Measurements from ENCODE around the gene TBC1D24. TPM values are rescaled to one million over a fixed set of nuclear protein-coding genes. Genes with fewer than 3 reads are reported as not detected.

Gene TBC1D24
- total RNA-seq, 1 experiment from 2014 or later, result 15.8 TPM

- peaks cover 42% of the 10 kb centered on the region for H3K4me1 ChIP-seq (ENCODE audit: low read length)
- H3K9me2 ChIP-seq (replicated peaks; ENCODE audit: insufficient read depth, low read length), result no peaks in the 10 kb centered on the region
- peaks cover 41% of the 10 kb centered on the region for H4K20me1 ChIP-seq (ENCODE audit: insufficient read depth, low read depth, low read length)
- peak overlapping the region; percentile 76 for H3K4me3 ChIP-seq (ENCODE audit: low read length)
- H3K4me2 ChIP-seq (ENCODE audit: low read depth, low read length, poor library complexity, severe bottlenecking), result peak overlapping the region; percentile 76
- no peak overlapping the region for H2AFZ ChIP-seq (ENCODE audit: low read length)
- H3K27me3 ChIP-seq (ENCODE audit: low read length), result no peaks in the 10 kb centered on the region
- peak overlapping the region; percentile 98 for H3K9ac ChIP-seq (ENCODE audit: low read length)
- no peaks in the 10 kb centered on the region for H3K36me3 ChIP-seq (ENCODE audit: insufficient read depth, low read length)
- no peaks in the 10 kb centered on the region for H3K9me3 ChIP-seq (ENCODE audit: low read length)
- no peak for DNase-seq
- peaks cover 53% of the 10 kb centered on the region for H3K79me2 ChIP-seq (ENCODE audit: low read length)
- no peak overlapping the region for H3K27ac ChIP-seq (ENCODE audit: low read length)
Measured at GRCh38 chr16:2515180-2515851, 40.4 kb downstream of the TBC1D24 start.

GRCh38 chr16:2516391-2517240 lies 41.7 kb downstream of the TBC1D24 start:
- H3K4me2 ChIP-seq (ENCODE audit: low read depth, low read length, poor library complexity, severe bottlenecking), result peak overlapping the region; percentile 20
- H3K4me3 ChIP-seq (ENCODE audit: low read length), result no peak overlapping the region
- H3K4me1 ChIP-seq (ENCODE audit: low read length), result peaks cover 50% of the 10 kb centered on the region
- DNase-seq, result no peak
- no peaks in the 10 kb centered on the region for H3K36me3 ChIP-seq (ENCODE audit: insufficient read depth, low read length)
- H4K20me1 ChIP-seq (ENCODE audit: insufficient read depth, low read depth, low read length), result peaks cover 41% of the 10 kb centered on the region
- no peaks in the 10 kb centered on the region for H3K9me2 ChIP-seq (replicated peaks; ENCODE audit: insufficient read depth, low read length)
- H3K9me3 ChIP-seq (ENCODE audit: low read length), result no peaks in the 10 kb centered on the region
- H2AFZ ChIP-seq (ENCODE audit: low read length), result no peak overlapping the region
- H3K27ac ChIP-seq (ENCODE audit: low read length), result no peak overlapping the region
- H3K9ac ChIP-seq (ENCODE audit: low read length), result peak overlapping the region; percentile 98
- H3K27me3 ChIP-seq (ENCODE audit: low read length), result no peaks in the 10 kb centered on the region
- peaks cover 63% of the 10 kb centered on the region for H3K79me2 ChIP-seq (ENCODE audit: low read length)

GRCh38 chr16:2517954-2518605 lies 43.2 kb downstream of the TBC1D24 start:
- Histone ChIP-seq H3K9me2 (replicated peaks; ENCODE audit: insufficient read depth, low read length) (no peaks in the 10 kb centered on the region), H3K4me1 (ENCODE audit: low read length) (peaks cover 46% of the 10 kb centered on the region), H3K4me3 (ENCODE audit: low read length) (no peak overlapping the region), H3K9me3 (ENCODE audit: low read length) (no peaks in the 10 kb centered on the region), H3K36me3 (ENCODE audit: insufficient read depth, low read length) (no peaks in the 10 kb centered on the region), H3K27me3 (ENCODE audit: low read length) (no peaks in the 10 kb centered on the region), H4K20me1 (ENCODE audit: insufficient read depth, low read depth, low read length) (peaks cover 41% of the 10 kb centered on the region), H3K9ac (ENCODE audit: low read length) (no peak overlapping the region), H3K27ac (ENCODE audit: low read length) (no peak overlapping the region), H3K4me2 (ENCODE audit: low read depth, low read length, poor library complexity, severe bottlenecking) (no peak overlapping the region), H3K79me2 (ENCODE audit: low read length) (peaks cover 67% of the 10 kb centered on the region), H2AFZ (ENCODE audit: low read length) (no peak overlapping the region)
- no peak for DNase-seq

GRCh38 chr16:2518823-2519710 lies 44.1 kb downstream of the TBC1D24 start:
- no peak for DNase-seq
- H3K4me1 ChIP-seq (ENCODE audit: low read length), result peaks cover 42% of the 10 kb centered on the region
- H2AFZ ChIP-seq (ENCODE audit: low read length), result no peak overlapping the region
- 0 out of 2 replicates have a peak, but pooled peaks cover 3% of the 10 kb centered on the region for H3K36me3 ChIP-seq (ENCODE audit: insufficient read depth, low read length)
- peaks cover 41% of the 10 kb centered on the region for H4K20me1 ChIP-seq (ENCODE audit: insufficient read depth, low read depth, low read length)
- no peak overlapping the region for H3K4me3 ChIP-seq (ENCODE audit: low read length)
- no peak overlapping the region for H3K9ac ChIP-seq (ENCODE audit: low read length)
- H3K4me2 ChIP-seq (ENCODE audit: low read depth, low read length, poor library complexity, severe bottlenecking), result no peak overlapping the region
- no peaks in the 10 kb centered on the region for H3K9me2 ChIP-seq (replicated peaks; ENCODE audit: insufficient read depth, low read length)
- H3K27me3 ChIP-seq (ENCODE audit: low read length), result no peaks in the 10 kb centered on the region
- H3K9me3 ChIP-seq (ENCODE audit: low read length), result no peaks in the 10 kb centered on the region
- peaks cover 64% of the 10 kb centered on the region for H3K79me2 ChIP-seq (ENCODE audit: low read length)
- H3K27ac ChIP-seq (ENCODE audit: low read length), result no peak overlapping the region

GRCh38 chr16:2519711-2520080 lies 44.8 kb downstream of the TBC1D24 start:
- H3K4me2 ChIP-seq (ENCODE audit: low read depth, low read length, poor library complexity, severe bottlenecking), result peak overlapping the region; percentile 50
- H3K36me3 ChIP-seq (ENCODE audit: insufficient read depth, low read length), result 0 out of 2 replicates have a peak, but pooled peaks cover 3% of the 10 kb centered on the region
- peaks cover 59% of the 10 kb centered on the region for H3K79me2 ChIP-seq (ENCODE audit: low read length)
- H3K27ac ChIP-seq (ENCODE audit: low read length), result no peak overlapping the region
- DNase-seq, result no peak
- no peaks in the 10 kb centered on the region for H3K9me3 ChIP-seq (ENCODE audit: low read length)
- no peak overlapping the region for H3K9ac ChIP-seq (ENCODE audit: low read length)
- H3K4me1 ChIP-seq (ENCODE audit: low read length), result peaks cover 42% of the 10 kb centered on the region
- H3K27me3 ChIP-seq (ENCODE audit: low read length), result no peaks in the 10 kb centered on the region
- H4K20me1 ChIP-seq (ENCODE audit: insufficient read depth, low read depth, low read length), result peaks cover 39% of the 10 kb centered on the region
- H3K4me3 ChIP-seq (ENCODE audit: low read length), result no peak overlapping the region
- H3K9me2 ChIP-seq (replicated peaks; ENCODE audit: insufficient read depth, low read length), result no peaks in the 10 kb centered on the region
- H2AFZ ChIP-seq (ENCODE audit: low read length), result no peak overlapping the region

- peak; percentile 96 for DNase-seq
- Histone ChIP-seq H3K27ac (ENCODE audit: low read length) (no peak within 1 kb of the TSS), H3K4me2 (ENCODE audit: low read depth, low read length, poor library complexity, severe bottlenecking) (peak within 1 kb of the TSS; percentile 93), H3K9ac (ENCODE audit: low read length) (peak within 1 kb of the TSS; percentile 87), H2AFZ (ENCODE audit: low read length) (no peak within 1 kb of the TSS), H3K36me3 (ENCODE audit: insufficient read depth, low read length) (0 out of 2 replicates have a peak, but pooled peaks cover 3% of the 10 kb centered on the region), H3K4me3 (ENCODE audit: low read length) (peak within 1 kb of the TSS; percentile 79), H3K4me1 (ENCODE audit: low read length) (peaks cover 38% of the 10 kb centered on the region), H3K9me2 (replicated peaks; ENCODE audit: insufficient read depth, low read length) (no peaks in the 10 kb centered on the region), H3K79me2 (ENCODE audit: low read length) (peaks cover 53% of the 10 kb centered on the region), H3K9me3 (ENCODE audit: low read length) (no peaks in the 10 kb centered on the region), H4K20me1 (ENCODE audit: insufficient read depth, low read depth, low read length) (peaks cover 34% of the 10 kb centered on the region), H3K27me3 (ENCODE audit: low read length) (no peaks in the 10 kb centered on the region)
Measured at GRCh38 chr16:2520097-2520783, 45.3 kb downstream of the TBC1D24 start, which contains the start of gene AMDHD2. AMDHD2 (plus strand) TSS chr16:2520371; CDS start chr16:2520459, 88 bp downstream.

GRCh38 chr16:2520784-2521531 lies 46.0 kb downstream of the TBC1D24 start:
- peaks cover 46% of the 10 kb centered on the region for H3K79me2 ChIP-seq (ENCODE audit: low read length)

More at GRCh38 chr16:2520784-2521531, 46.0 kb downstream of the TBC1D24 start:
- Histone ChIP-seq H3K36me3 (ENCODE audit: insufficient read depth, low read length) (0 out of 2 replicates have a peak, but pooled peaks cover 3% of the 10 kb centered on the region), H4K20me1 (ENCODE audit: insufficient read depth, low read depth, low read length) (peaks cover 27% of the 10 kb centered on the region; the same call in 1 of the 2 replicates), H2AFZ (ENCODE audit: low read length) (no peak overlapping the region), H3K4me1 (ENCODE audit: low read length) (peaks cover 31% of the 10 kb centered on the region), H3K27ac (ENCODE audit: low read length) (no peak overlapping the region), H3K4me2 (ENCODE audit: low read depth, low read length, poor library complexity, severe bottlenecking) (peak overlapping the region; percentile 93), H3K9me3 (ENCODE audit: low read length) (no peaks in the 10 kb centered on the region), H3K9ac (ENCODE audit: low read length) (peak overlapping the region; percentile 87), H3K4me3 (ENCODE audit: low read length) (peak overlapping the region; percentile 79), H3K9me2 (replicated peaks; ENCODE audit: insufficient read depth, low read length) (no peaks in the 10 kb centered on the region), H3K27me3 (ENCODE audit: low read length) (no peaks in the 10 kb centered on the region)
- peak; percentile 78 for DNase-seq
